HepG2 (cell line): ENCODE measurements around the gene PANX1. TPM values are rescaled to one million over a fixed set of nuclear protein-coding genes. Genes with fewer than 3 reads are reported as not detected.

Experiments used
- ESRRA ChIP-seq: sonication (generic); formaldehyde crosslinking; IDR thresholded peaks from 2 replicates; pipeline ENCODE4 v1.5.1; 2020; ENCODE audit warnings: mild to moderate bottlenecking, low read depth, missing genetic modification reagents
- FOXA1 ChIP-seq, 2 experiments: fragments of 450-650 bp in 1 of 2; sonication (generic) in 1 of 2; formaldehyde crosslinking in 1 of 2; IDR thresholded peaks; 2 replicates each; pipeline versions ENCODE4 v1.4.0 to v1.6.1; 2016 to 2020; ENCODE audit warnings: missing genetic modification reagents in 1 of 2
- KDM5A ChIP-seq: fragments of 200-600 bp; sonication (generic); IDR thresholded peaks from 2 replicates; pipeline ENCODE4 v1.7.0; 2018; ENCODE audit warnings: antibody characterized with exemption, mild to moderate bottlenecking, low read length, borderline replicate concordance
- MXI1 ChIP-seq: IDR thresholded peaks from 3 replicates; pipeline ENCODE4 v1.6.1; 2012; ENCODE audit warnings: low read depth, low read length, inconsistent platforms, borderline replicate concordance
- SNAPC2 ChIP-seq: sonication (generic); formaldehyde crosslinking; IDR thresholded peaks from 2 replicates; pipeline ENCODE4 v1.8.1; 2022; ENCODE audit warnings: mild to moderate bottlenecking, missing genetic modification reagents
- XRCC5 ChIP-seq: fragments of 200-400 bp; formaldehyde crosslinking; optimal IDR thresholded peaks from 2 replicates; pipeline ENCODE3; 2017; ENCODE audit warnings: mild to moderate bottlenecking, low read length
- YEATS2 ChIP-seq: sonication (generic); formaldehyde crosslinking; IDR thresholded peaks from 2 replicates; pipeline ENCODE4 v1.4.0; 2020; ENCODE audit warnings: missing genetic modification reagents, borderline replicate concordance
- ZC3H13 ChIP-seq: sonication (generic); formaldehyde crosslinking; IDR thresholded peaks from 2 replicates; pipeline ENCODE4 v1.8.1; 2023; ENCODE audit warnings: mild to moderate bottlenecking, missing genetic modification reagents, moderate library complexity
- ZFYVE20 ChIP-seq: sonication (generic); formaldehyde crosslinking; IDR thresholded peaks from 2 replicates; pipeline ENCODE4 v1.8.0; 2023; ENCODE audit warnings: low read depth, mild to moderate bottlenecking, moderate library complexity, missing genetic modification reagents, borderline replicate concordance
- ZMYM4 ChIP-seq: sonication (generic); formaldehyde crosslinking; IDR thresholded peaks from 2 replicates; pipeline ENCODE4 v1.8.1; 2023; ENCODE audit warnings: mild to moderate bottlenecking, missing genetic modification reagents
- ZNF205 ChIP-seq: IDR thresholded peaks from 2 replicates; pipeline ENCODE4 v1.6.1; 2018; ENCODE audit warnings: missing biosample characterization, missing genetic modification reagents
- ZNF616 ChIP-seq: sonication (generic); formaldehyde crosslinking; IDR thresholded peaks from 2 replicates; pipeline ENCODE4 v1.5.0; 2020; ENCODE audit warnings: low read depth, mild to moderate bottlenecking, missing genetic modification reagents
- ZNF674 ChIP-seq: sonication (generic); formaldehyde crosslinking; IDR thresholded peaks from 2 replicates; pipeline ENCODE4 v1.5.0; 2020; ENCODE audit warnings: low read depth, mild to moderate bottlenecking, missing genetic modification reagents
- polyA plus RNA-seq, 8 experiments: library from polyadenylated mRNA; depleted of rRNA in 3 of 8; stranded (reverse) in 7 of 8; unstranded in 1 of 8; fragments of >200 nt; fragmentation: Illumina TruSeq in 4 of 8; extraction: Trizol in 4 of 8; gene quantifications; 2 replicates each; pipeline versions ENCODE4 v1.2.1 to v1.2.3, GENCODE V29; 2011 to 2016; ENCODE audit warnings: low read depth in 4 of 8, missing spikeins in 1 of 8, mixed read lengths in 1 of 8; ENCODE audit not compliant: insufficient read depth in 1 of 8
- total RNA-seq, 5 experiments: library from RNA; depleted of rRNA; stranded (reverse); fragments of >200 nt; fragmentation: Illumina TruSeq; extraction: Trizol; gene quantifications; 2 replicates each; pipeline ENCODE4 v1.2.3, GENCODE V29; 2016; ENCODE audit warnings: low read depth in 1 of 5
- TF ChIP-seq, protein P1 (sequence below): IDR thresholded peaks from 2 replicates; pipeline ENCODE4 v1.6.1; 2018; ENCODE audit warnings: missing genetic modification reagents, mild to moderate bottlenecking, missing compliant biosample characterization
- TF ChIP-seq, protein P2 (sequence below): sonication (generic); formaldehyde crosslinking; IDR thresholded peaks from 2 replicates; pipeline ENCODE4 v1.4.0; 2020; ENCODE audit warnings: missing genetic modification reagents
- TF ChIP-seq, protein P3 (sequence below): sonication (generic); formaldehyde crosslinking; IDR thresholded peaks from 2 replicates; pipeline ENCODE4 v1.5.0; 2020; ENCODE audit warnings: missing genetic modification reagents
- TF ChIP-seq, protein P4 (sequence below): sonication (generic); formaldehyde crosslinking; conservative IDR thresholded peaks from 2 replicates; pipeline ENCODE4 v1.4.0; 2020; ENCODE audit warnings: missing genetic modification reagents
- TF ChIP-seq, protein P5 (sequence below): sonication (generic); IDR thresholded peaks from 2 replicates; pipeline ENCODE4 v1.6.1; 2016; ENCODE audit warnings: low read depth, borderline replicate concordance
- TF ChIP-seq, protein P6 (sequence below): IDR thresholded peaks from 2 replicates; pipeline ENCODE4 v1.6.1; 2012; ENCODE audit warnings: low read depth, low read length, improper control_type of control experiment

Gene PANX1
- total and polyA plus RNA-seq, 2 of the 13 experiments (the other 11 are each of a cell fraction or from before 2014, with no cell fraction given) = 8.3 to 24.8 TPM

DNA sequence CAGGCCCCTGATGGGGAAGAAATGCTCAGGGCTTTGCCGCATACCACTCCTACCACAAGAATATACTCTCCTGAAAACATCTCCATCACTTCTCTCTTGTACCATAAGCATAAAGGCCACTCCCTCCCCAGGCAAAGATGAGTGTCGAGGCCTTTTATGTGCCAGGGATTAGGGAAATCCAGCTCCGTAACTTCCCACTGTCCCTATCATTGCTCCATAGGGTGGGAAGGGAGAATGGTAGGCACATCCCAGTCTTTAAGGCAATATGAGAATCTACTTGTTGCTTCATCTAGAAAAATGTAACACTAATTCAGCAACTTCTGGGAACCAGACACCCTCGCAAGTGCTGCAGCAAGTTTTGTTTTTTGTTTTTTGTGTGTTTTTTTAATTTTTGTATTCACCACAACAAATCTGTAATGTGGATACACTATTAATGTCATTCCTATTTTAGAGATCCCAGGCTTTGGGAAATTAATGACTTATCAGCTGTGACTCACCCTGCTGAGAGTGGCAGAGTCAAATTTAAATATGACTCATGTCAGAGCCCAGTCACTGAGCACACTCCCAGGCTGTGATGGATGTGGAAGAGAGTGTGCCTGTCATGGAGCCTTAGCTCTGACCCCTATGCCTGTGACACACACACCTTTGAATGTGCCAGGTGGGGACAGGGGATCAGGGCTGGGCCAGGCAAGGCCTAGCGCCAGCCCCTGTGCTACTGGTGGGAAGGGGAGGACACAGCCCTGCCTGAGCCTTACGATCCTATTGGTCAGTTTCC, 23.4 kb downstream of the PANX1 start (continued):
- TF ChIP-seq ZFYVE20 (CRISPR knock-in tag) = no peak
- TF ChIP-seq, protein P1, sequence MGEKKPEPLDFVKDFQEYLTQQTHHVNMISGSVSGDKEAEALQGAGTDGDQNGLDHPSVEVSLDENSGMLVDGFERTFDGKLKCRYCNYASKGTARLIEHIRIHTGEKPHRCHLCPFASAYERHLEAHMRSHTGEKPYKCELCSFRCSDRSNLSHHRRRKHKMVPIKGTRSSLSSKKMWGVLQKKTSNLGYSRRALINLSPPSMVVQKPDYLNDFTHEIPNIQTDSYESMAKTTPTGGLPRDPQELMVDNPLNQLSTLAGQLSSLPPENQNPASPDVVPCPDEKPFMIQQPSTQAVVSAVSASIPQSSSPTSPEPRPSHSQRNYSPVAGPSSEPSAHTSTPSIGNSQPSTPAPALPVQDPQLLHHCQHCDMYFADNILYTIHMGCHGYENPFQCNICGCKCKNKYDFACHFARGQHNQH (CRISPR knock-in tag) = no peak
- no peak for TF ChIP-seq YEATS2 (CRISPR knock-in tag)
- TF ChIP-seq, protein P2, sequence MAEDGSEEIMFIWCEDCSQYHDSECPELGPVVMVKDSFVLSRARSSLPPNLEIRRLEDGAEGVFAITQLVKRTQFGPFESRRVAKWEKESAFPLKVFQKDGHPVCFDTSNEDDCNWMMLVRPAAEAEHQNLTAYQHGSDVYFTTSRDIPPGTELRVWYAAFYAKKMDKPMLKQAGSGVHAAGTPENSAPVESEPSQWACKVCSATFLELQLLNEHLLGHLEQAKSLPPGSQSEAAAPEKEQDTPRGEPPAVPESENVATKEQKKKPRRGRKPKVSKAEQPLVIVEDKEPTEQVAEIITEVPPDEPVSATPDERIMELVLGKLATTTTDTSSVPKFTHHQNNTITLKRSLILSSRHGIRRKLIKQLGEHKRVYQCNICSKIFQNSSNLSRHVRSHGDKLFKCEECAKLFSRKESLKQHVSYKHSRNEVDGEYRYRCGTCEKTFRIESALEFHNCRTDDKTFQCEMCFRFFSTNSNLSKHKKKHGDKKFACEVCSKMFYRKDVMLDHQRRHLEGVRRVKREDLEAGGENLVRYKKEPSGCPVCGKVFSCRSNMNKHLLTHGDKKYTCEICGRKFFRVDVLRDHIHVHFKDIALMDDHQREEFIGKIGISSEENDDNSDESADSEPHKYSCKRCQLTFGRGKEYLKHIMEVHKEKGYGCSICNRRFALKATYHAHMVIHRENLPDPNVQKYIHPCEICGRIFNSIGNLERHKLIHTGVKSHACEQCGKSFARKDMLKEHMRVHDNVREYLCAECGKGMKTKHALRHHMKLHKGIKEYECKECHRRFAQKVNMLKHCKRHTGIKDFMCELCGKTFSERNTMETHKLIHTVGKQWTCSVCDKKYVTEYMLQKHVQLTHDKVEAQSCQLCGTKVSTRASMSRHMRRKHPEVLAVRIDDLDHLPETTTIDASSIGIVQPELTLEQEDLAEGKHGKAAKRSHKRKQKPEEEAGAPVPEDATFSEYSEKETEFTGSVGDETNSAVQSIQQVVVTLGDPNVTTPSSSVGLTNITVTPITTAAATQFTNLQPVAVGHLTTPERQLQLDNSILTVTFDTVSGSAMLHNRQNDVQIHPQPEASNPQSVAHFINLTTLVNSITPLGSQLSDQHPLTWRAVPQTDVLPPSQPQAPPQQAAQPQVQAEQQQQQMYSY (CRISPR knock-in tag) = peak; percentile 88
- no peak for TF ChIP-seq ESRRA (CRISPR knock-in tag)
- TF ChIP-seq, protein P3, sequence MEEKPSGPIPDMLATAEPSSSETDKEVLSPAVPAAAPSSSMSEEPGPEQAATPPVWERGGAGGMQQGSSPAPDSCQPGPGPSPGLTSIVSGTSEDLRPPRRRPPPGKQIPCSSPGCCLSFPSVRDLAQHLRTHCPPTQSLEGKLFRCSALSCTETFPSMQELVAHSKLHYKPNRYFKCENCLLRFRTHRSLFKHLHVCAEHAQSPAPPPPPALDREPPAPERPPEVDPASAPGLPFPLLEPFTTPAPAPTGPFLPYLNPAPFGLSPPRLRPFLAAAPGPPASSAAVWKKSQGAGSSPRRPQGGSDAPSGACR (CRISPR knock-in tag) = no peak
- TF ChIP-seq FOXA1 (IDR thresholded peaks at IDR 0.05) = no peak
- no peak for TF ChIP-seq FOXA1 (CRISPR knock-in tag; IDR thresholded peaks at IDR 0.05)
- TF ChIP-seq SNAPC2 = no peak
- TF ChIP-seq, protein P4, sequence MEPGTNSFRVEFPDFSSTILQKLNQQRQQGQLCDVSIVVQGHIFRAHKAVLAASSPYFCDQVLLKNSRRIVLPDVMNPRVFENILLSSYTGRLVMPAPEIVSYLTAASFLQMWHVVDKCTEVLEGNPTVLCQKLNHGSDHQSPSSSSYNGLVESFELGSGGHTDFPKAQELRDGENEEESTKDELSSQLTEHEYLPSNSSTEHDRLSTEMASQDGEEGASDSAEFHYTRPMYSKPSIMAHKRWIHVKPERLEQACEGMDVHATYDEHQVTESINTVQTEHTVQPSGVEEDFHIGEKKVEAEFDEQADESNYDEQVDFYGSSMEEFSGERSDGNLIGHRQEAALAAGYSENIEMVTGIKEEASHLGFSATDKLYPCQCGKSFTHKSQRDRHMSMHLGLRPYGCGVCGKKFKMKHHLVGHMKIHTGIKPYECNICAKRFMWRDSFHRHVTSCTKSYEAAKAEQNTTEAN (CRISPR knock-in tag) = 0 out of 2 replicates have a peak, but pooled peaks have one; percentile 58
- TF ChIP-seq KDM5A = no peak
- TF ChIP-seq MXI1 = peak; percentile 42; the same call in 1 of the 3 replicates
- TF ChIP-seq, protein P5, sequence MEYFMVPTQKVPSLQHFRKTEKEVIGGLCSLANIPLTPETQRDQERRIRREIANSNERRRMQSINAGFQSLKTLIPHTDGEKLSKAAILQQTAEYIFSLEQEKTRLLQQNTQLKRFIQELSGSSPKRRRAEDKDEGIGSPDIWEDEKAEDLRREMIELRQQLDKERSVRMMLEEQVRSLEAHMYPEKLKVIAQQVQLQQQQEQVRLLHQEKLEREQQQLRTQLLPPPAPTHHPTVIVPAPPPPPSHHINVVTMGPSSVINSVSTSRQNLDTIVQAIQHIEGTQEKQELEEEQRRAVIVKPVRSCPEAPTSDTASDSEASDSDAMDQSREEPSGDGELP = peak; percentile 25; the same call in 1 of the 2 replicates
- TF ChIP-seq, protein P6, sequence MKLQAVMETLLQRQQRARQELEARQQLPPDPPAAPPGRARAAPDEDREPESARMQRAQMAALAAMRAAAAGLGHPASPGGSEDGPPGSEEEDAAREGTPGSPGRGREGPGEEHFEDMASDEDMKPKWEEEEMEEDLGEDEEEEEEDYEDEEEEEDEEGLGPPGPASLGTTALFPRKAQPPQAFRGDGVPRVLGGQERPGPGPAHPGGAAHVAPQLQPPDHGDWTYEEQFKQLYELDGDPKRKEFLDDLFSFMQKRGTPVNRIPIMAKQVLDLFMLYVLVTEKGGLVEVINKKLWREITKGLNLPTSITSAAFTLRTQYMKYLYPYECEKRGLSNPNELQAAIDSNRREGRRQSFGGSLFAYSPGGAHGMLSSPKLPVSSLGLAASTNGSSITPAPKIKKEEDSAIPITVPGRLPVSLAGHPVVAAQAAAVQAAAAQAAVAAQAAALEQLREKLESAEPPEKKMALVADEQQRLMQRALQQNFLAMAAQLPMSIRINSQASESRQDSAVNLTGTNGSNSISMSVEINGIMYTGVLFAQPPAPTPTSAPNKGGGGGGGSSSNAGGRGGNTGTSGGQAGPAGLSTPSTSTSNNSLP = peak; percentile 32; the same call in 1 of the 2 replicates
- TF ChIP-seq XRCC5 = no peak
- TF ChIP-seq ZC3H13 = no peak
- TF ChIP-seq ZNF616 (CRISPR knock-in tag) = no peak
- no peak for TF ChIP-seq ZMYM4 (CRISPR knock-in tag)
- TF ChIP-seq ZNF674 (CRISPR knock-in tag) = no peak
- TF ChIP-seq ZNF205 (CRISPR knock-in tag) = no peak
